NT2/D1 (cell line): ENCODE data around the gene RSPH6A.
"Not testable (repeated sequence)": the region's sequence is repeated elsewhere in the genome, so short reads cannot be mapped to it uniquely, and the experiment has no call there.

Experiments
- DNase-seq: peaks from one replicate; pipeline ENCODE4 v3.0.0-alpha.2; 2011; ENCODE audit warnings: low read depth, low spot score
- H3K27me3 ChIP-seq: 2 replicates; pipeline ENCODE4 v1.6.0; 2011; ENCODE audit warnings: mild to moderate bottlenecking; ENCODE audit not compliant: insufficient read length, insufficient read depth
- H3K36me3 ChIP-seq: 2 replicates; pipeline ENCODE4 v1.6.1; 2011; ENCODE audit warnings: mild to moderate bottlenecking, low read length, mixed read lengths; ENCODE audit not compliant: insufficient read depth, insufficient read length
- H3K4me1 ChIP-seq: 2 replicates; pipeline ENCODE4 v1.5.1; 2011; ENCODE audit not compliant: insufficient read depth, insufficient read length
- H3K4me3 ChIP-seq: 2 replicates; pipeline ENCODE4 v1.5.1; 2011; ENCODE audit warnings: low read depth; ENCODE audit not compliant: insufficient read length
- H3K9ac ChIP-seq: 2 replicates; pipeline ENCODE4 v1.6.0; 2011; ENCODE audit warnings: low read depth; ENCODE audit not compliant: insufficient read length
- H3K9me3 ChIP-seq: 2 replicates; pipeline ENCODE4 v1.5.1; 2011; ENCODE audit warnings: mild to moderate bottlenecking, low read length; ENCODE audit not compliant: insufficient read depth
- SUZ12 ChIP-seq: IDR thresholded peaks from 2 replicates; pipeline ENCODE4 v1.6.1; 2011; ENCODE audit not compliant: insufficient read length, insufficient read depth; ENCODE audit errors: extremely low read depth
- YY1 ChIP-seq: IDR thresholded peaks from 2 replicates; pipeline ENCODE4 v1.6.1; 2011; ENCODE audit not compliant: insufficient read length, insufficient read depth
- ZNF274 ChIP-seq: IDR thresholded peaks from 2 replicates; pipeline ENCODE4 v1.6.1; 2011; ENCODE audit warnings: mild to moderate bottlenecking, low read depth, low read length

The RSPH6A gene

GRCh38 chr19:45757695-45758094, 57.4 kb downstream of the RSPH6A start:
- H3K36me3 ChIP-seq: no peaks in the 10 kb centered on the region
- no peak overlapping the region for H3K4me3 ChIP-seq
- TF ChIP-seq SUZ12 (no peak), ZNF274 (no peak), YY1 (no peak)
- DNase-seq: no peak
- H3K27me3 ChIP-seq: peaks cover 3% of the 10 kb centered on the region
- no peak overlapping the region for H3K9ac ChIP-seq
- peaks cover 2% of the 10 kb centered on the region for H3K4me1 ChIP-seq
- H3K9me3 ChIP-seq: no peaks in the 10 kb centered on the region

GRCh38 chr19:45754323-45754722, 60.8 kb downstream of the RSPH6A start:
- Histone ChIP-seq H3K9ac (no peak overlapping the region), H3K27me3 (no peaks in the 10 kb centered on the region), H3K4me1 (peaks cover 2% of the 10 kb centered on the region), H3K4me3 (no peak overlapping the region), H3K36me3 (no peaks in the 10 kb centered on the region), H3K9me3 (no peaks in the 10 kb centered on the region)
- no peak for TF ChIP-seq ZNF274
- TF ChIP-seq YY1: no peak
- TF ChIP-seq SUZ12: no peak
- DNase-seq: no peak

- TF ChIP-seq ZNF274 (no peak), YY1 (no peak), SUZ12 (no peak)
- Histone ChIP-seq H3K36me3 (no peaks in the 10 kb centered on the region), H3K9ac (no peak overlapping the region), H3K9me3 (no peaks in the 10 kb centered on the region), H3K4me1 (peaks cover 2% of the 10 kb centered on the region), H3K27me3 (no peaks in the 10 kb centered on the region), H3K4me3 (no peak overlapping the region)
- DNase-seq: no peak
These were observed 61.6 kb downstream of the RSPH6A start for GRCh38 chr19:45753548-45753947.

DNA sequence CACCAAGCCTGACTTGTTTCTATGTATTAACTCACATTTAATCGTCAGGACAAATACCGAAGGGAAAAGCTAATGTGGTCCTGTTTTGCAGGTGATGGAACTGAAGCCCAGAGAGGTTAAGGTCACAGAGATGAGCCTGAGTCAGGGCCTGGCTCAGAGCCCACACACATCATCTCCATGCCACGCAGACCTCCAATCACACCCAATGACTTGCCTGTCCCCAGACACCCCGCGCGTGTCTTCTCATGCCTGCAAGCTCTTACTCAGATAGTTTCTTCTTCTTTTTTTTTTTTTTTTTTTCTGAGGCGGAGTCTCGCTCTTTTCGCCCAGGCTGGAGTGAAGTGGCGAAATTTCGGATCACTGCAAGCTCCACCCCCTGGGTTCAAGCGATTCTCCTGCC, 62.5 kb downstream of the RSPH6A start:
- no peak for DNase-seq
- Histone ChIP-seq H3K9ac (no peak overlapping the region), H3K4me1 (peaks cover 2% of the 10 kb centered on the region), H3K36me3 (no peaks in the 10 kb centered on the region), H3K4me3 (no peak overlapping the region), H3K27me3 (no peaks in the 10 kb centered on the region), H3K9me3 (no peaks in the 10 kb centered on the region)
- TF ChIP-seq ZNF274: no peak
- TF ChIP-seq SUZ12: no peak
- TF ChIP-seq YY1: no peak

DNA sequence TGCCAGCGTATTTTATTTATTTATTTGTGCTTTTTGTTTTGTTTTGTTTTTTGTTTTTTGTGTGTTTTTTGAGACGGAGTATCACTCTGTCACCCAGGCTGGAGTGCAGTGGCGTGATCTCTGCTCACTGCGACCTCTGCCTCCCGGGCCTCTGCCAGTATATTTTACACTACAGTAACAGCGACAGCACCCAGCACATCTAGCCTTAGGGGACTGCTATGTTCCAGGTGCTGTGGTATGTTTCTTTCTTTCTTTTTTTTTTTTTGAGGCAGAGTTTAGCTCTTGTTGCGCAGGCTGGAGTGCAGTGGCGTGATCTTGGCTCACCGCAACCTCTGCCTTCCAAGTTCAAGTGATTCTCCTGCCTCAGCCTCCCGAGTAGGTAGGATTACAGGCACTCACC, 63.6 kb downstream of the RSPH6A start:
- not testable (repeated sequence) for H3K4me3 ChIP-seq, H3K36me3 ChIP-seq, DNase-seq, H3K9me3 ChIP-seq, H3K9ac ChIP-seq, H3K27me3 ChIP-seq, H3K4me1 ChIP-seq

GRCh38 chr19:45747513-45747912, 67.6 kb downstream of the RSPH6A start:
- TF ChIP-seq YY1 (no peak), SUZ12 (no peak), ZNF274 (no peak)
- Histone ChIP-seq H3K9ac (no peak overlapping the region), H3K27me3 (no peaks in the 10 kb centered on the region), H3K9me3 (no peaks in the 10 kb centered on the region), H3K4me3 (no peak overlapping the region), H3K36me3 (no peaks in the 10 kb centered on the region), H3K4me1 (peaks cover 3% of the 10 kb centered on the region)
- DNase-seq: no peak

- Histone ChIP-seq H3K27me3 (no peaks in the 10 kb centered on the region), H3K4me1 (peaks cover 3% of the 10 kb centered on the region), H3K9ac (no peak overlapping the region), H3K4me3 (no peak overlapping the region), H3K9me3 (no peaks in the 10 kb centered on the region), H3K36me3 (no peaks in the 10 kb centered on the region)
- no peak for DNase-seq
- TF ChIP-seq SUZ12 (no peak), YY1 (no peak), ZNF274 (no peak)
These were observed 68.2 kb downstream of the RSPH6A start for GRCh38 chr19:45746866-45747265.
